HG03095 (cell line): ENCODE results near the gene OLFML2A.

Experiments used
- ATAC-seq: cut with Tn5 transposase; IDR thresholded peaks from one replicate; pipeline ENCODE4 v1.9.1; 2021; ENCODE audit warnings: moderate library complexity; ENCODE audit not compliant: unreplicated experiment

The OLFML2A gene

GRCh38 chr9:124852121-124852828, 75.3 kb downstream of the OLFML2A start:
- ATAC-seq = no peak

- ATAC-seq = peak; percentile 68
Observed at GRCh38 chr9:124852829-124853531, 76.0 kb downstream of the OLFML2A start, which contains the start of gene WDR38. TSS of gene WDR38 (plus strand) at chr9:124853460. CDS start at chr9:124853532, 72 bp downstream.

- no peak for ATAC-seq
Observed at GRCh38 chr9:124853605-124854143, 76.7 kb downstream of the OLFML2A start.

GRCh38 chr9:124854161-124854560, 77.2 kb downstream of the OLFML2A start:
- ATAC-seq = no peak

GRCh38 chr9:124854822-124855221, 77.9 kb downstream of the OLFML2A start:
- ATAC-seq = no peak

- no peak for ATAC-seq
Observed at GRCh38 chr9:124855566-124855943, 78.6 kb downstream of the OLFML2A start.

GRCh38 chr9:124855944-124856765, 79.2 kb downstream of the OLFML2A start:
- ATAC-seq = no peak

GRCh38 chr9:124857533-124858162, 80.7 kb downstream of the OLFML2A start:
- ATAC-seq = no peak

GRCh38 chr9:124858330-124859046, 81.6 kb downstream of the OLFML2A start:
- no peak for ATAC-seq

- no peak for ATAC-seq
Observed at GRCh38 chr9:124859803-124860581, 83.1 kb downstream of the OLFML2A start.

GRCh38 chr9:124860582-124861341, 83.8 kb downstream of the OLFML2A start:
- ATAC-seq = no peak

GRCh38 chr9:124861342-124862229, 84.7 kb downstream of the OLFML2A start, which contains the start of the genes ARPC5L and RPL35:
TSS of gene ARPC5L (plus strand) at chr9:124862130. CDS start at chr9:124869291, 7,161 bp downstream.
TSS of gene RPL35 (minus strand) at chr9:124861957. CDS start at chr9:124861912, 45 bp downstream.
- ATAC-seq = peak; percentile 86

GRCh38 chr9:124863371-124863871, 86.5 kb downstream of the OLFML2A start:
- no peak for ATAC-seq
